Sigmoid colon (tissue), 7 donors: Measurements from ENCODE around the gene C1orf210. TPM values are rescaled to one million over a fixed set of nuclear protein-coding genes. Genes with fewer than 3 reads are reported as not detected.

ENCODE experiments used
- DNase-seq: peaks from one replicate; pipeline ENCODE4 v3.0.0-alpha.2; 2019
- H3K27ac ChIP-seq, 4 donors: fragments of 200-600 bp; sonication (generic); one replicate each; pipeline ENCODE4 v1.5.1; 2016 to 2019; ENCODE audit warnings: mild to moderate bottlenecking in 1 of 4
- H3K27me3 ChIP-seq, 3 donors: fragments of 200-600 bp; sonication (generic); one replicate each; pipeline ENCODE4 v1.5.1; 2019; ENCODE audit warnings: mild to moderate bottlenecking in 1 of 3
- H3K36me3 ChIP-seq, 4 donors: fragments of 200-600 bp; sonication (generic); one replicate each; pipeline ENCODE4 v1.5.1; 2016 to 2019
- H3K4me1 ChIP-seq, 4 donors: fragments of 200-600 bp; sonication (generic); one replicate each; pipeline ENCODE4 v1.5.1; 2017 to 2019
- H3K4me3 ChIP-seq, 4 donors: fragments of 200-600 bp; sonication (generic); one replicate each; pipeline ENCODE4 v1.5.1; 2017 to 2019; ENCODE audit warnings: mild to moderate bottlenecking in 2 of 4, moderate library complexity in 1 of 4
- H3K9me3 ChIP-seq, 4 donors: fragments of 200-600 bp in 3 of 4; sonication (generic) in 3 of 4; one replicate each; pipeline versions ENCODE4 v1.5.1 to v1.6.1; 2013 to 2019
- CTCF ChIP-seq, 4 experiments: fragments of 450-650 bp in 3 of 4; fragments of 200-600 bp in 1 of 4; IDR thresholded peaks; one replicate each; pipeline ENCODE4 v1.5.1; 2016 to 2019; ENCODE audit warnings: antibody characterized with exemption in 4 of 4, mild to moderate bottlenecking in 3 of 4, moderate library complexity in 2 of 4
- EP300 ChIP-seq, 4 donors: sonication (generic); formaldehyde crosslinking; IDR thresholded peaks; one replicate each; pipeline ENCODE4 v1.6.1; 2017; ENCODE audit warnings: antibody characterized with exemption in 4 of 4
- POLR2A ChIP-seq, 2 donors: fragments of 450-650 bp; IDR thresholded peaks; one replicate each; pipeline ENCODE4 v1.6.1; 2016; ENCODE audit warnings: antibody characterized with exemption in 2 of 2, mild to moderate bottlenecking in 2 of 2, moderate library complexity in 2 of 2
- POLR2AphosphoS5 ChIP-seq, 4 donors: sonication (generic); formaldehyde crosslinking; IDR thresholded peaks; one replicate each; pipeline ENCODE4 v1.6.1; 2017; ENCODE audit warnings: antibody characterized with exemption in 4 of 4
- WGBS, 2 donors: extraction: QIAGEN DNeasy Blood & Tissue Kit; methylation state at CpG; one replicate each; pipeline ENCODE4 v1.1.7; 2013; 5-methylcytosine and 5-hydroxymethylcytosine counted together
- intact Hi-C: fragments of 100-400 bp; cut with DNase I; formaldehyde crosslinking; loops from one replicate; pipeline ENCODE4 v1.15.1; 2023
- polyA plus RNA-seq, 3 donors: library from polyadenylated mRNA; stranded (reverse); fragments of 200-250 nt; gene quantifications; one replicate each; pipeline ENCODE4 v1.2.3, GENCODE V29; 2013
- total RNA-seq, 4 donors: library from RNA; depleted of rRNA; stranded (reverse); fragments of >200 nt; gene quantifications; one replicate each; pipeline ENCODE4 v1.1.0, GENCODE V29; 2016
- donor health status: healthy with polysubstance abuse.
- donor health status: Bipolar disorder and iron deficiency.
- donor health status: healthy.

C1orf210 gene
- total and polyA plus RNA-seq, 7 donors = 2.1 to 68.5 (median 54.4) TPM; not detected in 3

- H3K36me3 ChIP-seq = no peaks in the 10 kb centered on the region
- no peak overlapping the region for H3K27ac ChIP-seq
- 97 to 99% methylated on average over 1 of the region's 1 CpG for WGBS, 2 donors
- intact Hi-C loops = no loop called here
- H3K9me3 ChIP-seq = peaks cover 0 to 3% (median 0%) of the 10 kb centered on the region in 4 donors
- H3K27me3 ChIP-seq = no peaks in the 10 kb centered on the region
- no peak for DNase-seq
- no peaks in the 10 kb centered on the region for H3K4me1 ChIP-seq
- no peak overlapping the region for H3K4me3 ChIP-seq
- TF ChIP-seq POLR2AphosphoS5 (IDR thresholded peaks at IDR 0.05) (no peak), EP300 (IDR thresholded peaks at IDR 0.05) (no peak), POLR2A (IDR thresholded peaks at IDR 0.05) (no peak), CTCF (IDR thresholded peaks at IDR 0.05) (no peak)
Observed at GRCh38 chr1:43327549-43328292, 42.3 kb upstream of the C1orf210 start.

- Histone ChIP-seq H3K27me3 (no peaks in the 10 kb centered on the region), H3K36me3 (no peaks in the 10 kb centered on the region), H3K27ac (no peak overlapping the region), H3K9me3 (peaks cover 0 to 3% (median 0%) of the 10 kb centered on the region in 4 donors), H3K4me3 (no peak overlapping the region), H3K4me1 (no peaks in the 10 kb centered on the region)
- TF ChIP-seq POLR2AphosphoS5 (IDR thresholded peaks at IDR 0.05) (no peak), POLR2A (IDR thresholded peaks at IDR 0.05) (no peak), CTCF (IDR thresholded peaks at IDR 0.05) (no peak), EP300 (IDR thresholded peaks at IDR 0.05) (no peak)
- intact Hi-C loops = no loop called here
- DNase-seq = no peak
Observed at GRCh38 chr1:43325381-43325780, 40.0 kb upstream of the C1orf210 start.

- Histone ChIP-seq H3K4me1 (no peaks in the 10 kb centered on the region), H3K36me3 (no peaks in the 10 kb centered on the region), H3K4me3 (no peak overlapping the region), H3K27me3 (no peaks in the 10 kb centered on the region), H3K9me3 (peaks cover 0 to 3% (median 0%) of the 10 kb centered on the region in 4 donors), H3K27ac (no peak overlapping the region)
- 79 to 96% methylated on average over 1 of the region's 1 CpG for WGBS, 2 donors
- no peak for DNase-seq
- intact Hi-C loops = no loop called here
- TF ChIP-seq POLR2AphosphoS5 (IDR thresholded peaks at IDR 0.05) = no peak
- no peak for TF ChIP-seq EP300 (IDR thresholded peaks at IDR 0.05)
- TF ChIP-seq CTCF (IDR thresholded peaks at IDR 0.05) = no peak
- no peak for TF ChIP-seq POLR2A (IDR thresholded peaks at IDR 0.05)
Observed at GRCh38 chr1:43324810-43325209, 39.4 kb upstream of the C1orf210 start.

GRCh38 chr1:43322506-43322905 is 37.1 kb upstream of the C1orf210 start:
- Histone ChIP-seq H3K4me3 (no peak overlapping the region), H3K9me3 (no peaks in the 10 kb centered on the region), H3K27ac (no peak overlapping the region), H3K4me1 (no peaks in the 10 kb centered on the region), H3K36me3 (no peaks in the 10 kb centered on the region), H3K27me3 (no peaks in the 10 kb centered on the region)
- 91 to 94% methylated on average over 5 of the region's 5 CpGs for WGBS, 2 donors
- peak; percentile 22 for DNase-seq
- TF ChIP-seq CTCF (IDR thresholded peaks at IDR 0.05) (no peak), POLR2AphosphoS5 (IDR thresholded peaks at IDR 0.05) (no peak), POLR2A (IDR thresholded peaks at IDR 0.05) (no peak), EP300 (IDR thresholded peaks at IDR 0.05) (no peak)
- intact Hi-C loops = no loop called here
